Measurements from ENCODE around the gene POLR2F. TPM values are rescaled to one million over a fixed set of nuclear protein-coding genes. Genes with fewer than 3 reads are reported as not detected.

Gene POLR2F
- total RNA-seq, 4 donors from 2014 or later: 31.7 to 56.1 (median 46.9) TPM

- DNase-seq: no peak
- 80 to 95% methylated on average over 6 to 7 of the region's 7 CpGs for WGBS, 2 donors
- intact Hi-C loops (cut with DNase I): no loop called here
- Histone ChIP-seq H3K4me1 (peaks cover under 1 to 4% (median 2%) of the 10 kb centered on the region in 3 donors), H3K27me3 (no peaks in the 10 kb centered on the region), H3K9me3 (no peaks in the 10 kb centered on the region), H3K4me3 (no peak overlapping the region), H3K27ac (no peak overlapping the region), H3K36me3 (no peaks in the 10 kb centered on the region)
- TF ChIP-seq POLR2A (IDR thresholded peaks at IDR 0.05): no peak
- no peak for TF ChIP-seq CTCF (IDR thresholded peaks at IDR 0.05)
These were observed 37.4 kb downstream of the POLR2F start for GRCh38 chr22:37990862-37991261.

- Histone ChIP-seq H3K4me3 (no peak overlapping the region), H3K9me3 (no peaks in the 10 kb centered on the region), H3K27ac (no peak overlapping the region), H3K4me1 (peaks cover 5 to 14% (median 9%) of the 10 kb centered on the region in 3 donors), H3K27me3 (no peaks in the 10 kb centered on the region), H3K36me3 (no peaks in the 10 kb centered on the region)
- DNase-seq: no peak
- intact Hi-C loops (cut with DNase I): no loop called here
- WGBS, 2 donors: 72 to 73% methylated on average over 5 to 6 of the region's 6 CpGs
- TF ChIP-seq CTCF (IDR thresholded peaks at IDR 0.05): no peak
- no peak for TF ChIP-seq POLR2A (IDR thresholded peaks at IDR 0.05)
These were observed 38.4 kb downstream of the POLR2F start for GRCh38 chr22:37991731-37992442.

- Histone ChIP-seq H3K27ac (no peak overlapping the region), H3K4me3 (no peak overlapping the region), H3K4me1 (peaks cover 10 to 33% (median 12%) of the 10 kb centered on the region in 3 donors), H3K27me3 (no peaks in the 10 kb centered on the region), H3K36me3 (no peaks in the 10 kb centered on the region), H3K9me3 (no peaks in the 10 kb centered on the region)
- intact Hi-C loops (cut with DNase I): no loop called here
- no peak for DNase-seq
- 74 to 100% methylated on average over 3 to 5 of the region's 6 CpGs for WGBS, 2 donors
- TF ChIP-seq POLR2A (IDR thresholded peaks at IDR 0.05) (no peak), CTCF (IDR thresholded peaks at IDR 0.05) (no peak)
These were observed 40.5 kb downstream of the POLR2F start for GRCh38 chr22:37994049-37994448.

- H3K9me3 ChIP-seq: no peaks in the 10 kb centered on the region
- intact Hi-C loops (cut with DNase I): no loop called here
- no peak overlapping the region for H3K27ac ChIP-seq
- H3K27me3 ChIP-seq: no peaks in the 10 kb centered on the region
- TF ChIP-seq CTCF (IDR thresholded peaks at IDR 0.05): no peak
- TF ChIP-seq POLR2A (IDR thresholded peaks at IDR 0.05): no peak
- H3K4me1 ChIP-seq: peaks cover 18 to 43% (median 21%) of the 10 kb centered on the region in 3 donors
- WGBS, 2 donors: 83 to 92% methylated on average over 4 to 5 of the region's 6 CpGs
- no peaks in the 10 kb centered on the region for H3K36me3 ChIP-seq
- DNase-seq: no peak
- no peak overlapping the region for H3K4me3 ChIP-seq
These were observed 41.5 kb downstream of the POLR2F start for GRCh38 chr22:37994982-37995381.

- Histone ChIP-seq H3K4me1 (peaks cover 18 to 47% (median 26%) of the 10 kb centered on the region in 3 donors), H3K4me3 (no peak overlapping the region), H3K27ac (no peak overlapping the region), H3K36me3 (no peaks in the 10 kb centered on the region), H3K9me3 (no peaks in the 10 kb centered on the region), H3K27me3 (no peaks in the 10 kb centered on the region)
- intact Hi-C loops (cut with DNase I): no loop called here
- TF ChIP-seq POLR2A (IDR thresholded peaks at IDR 0.05) (no peak), CTCF (IDR thresholded peaks at IDR 0.05) (no peak)
- WGBS, 2 donors: 81 to 91% methylated on average over 4 of the region's 4 CpGs
- no peak for DNase-seq
These were observed 42.0 kb downstream of the POLR2F start for GRCh38 chr22:37995460-37995859.

Measured in esophagus squamous epithelium (tissue), 5 donors.